Measurements from ENCODE around the gene LECT2.

Gene LECT2

DNA sequence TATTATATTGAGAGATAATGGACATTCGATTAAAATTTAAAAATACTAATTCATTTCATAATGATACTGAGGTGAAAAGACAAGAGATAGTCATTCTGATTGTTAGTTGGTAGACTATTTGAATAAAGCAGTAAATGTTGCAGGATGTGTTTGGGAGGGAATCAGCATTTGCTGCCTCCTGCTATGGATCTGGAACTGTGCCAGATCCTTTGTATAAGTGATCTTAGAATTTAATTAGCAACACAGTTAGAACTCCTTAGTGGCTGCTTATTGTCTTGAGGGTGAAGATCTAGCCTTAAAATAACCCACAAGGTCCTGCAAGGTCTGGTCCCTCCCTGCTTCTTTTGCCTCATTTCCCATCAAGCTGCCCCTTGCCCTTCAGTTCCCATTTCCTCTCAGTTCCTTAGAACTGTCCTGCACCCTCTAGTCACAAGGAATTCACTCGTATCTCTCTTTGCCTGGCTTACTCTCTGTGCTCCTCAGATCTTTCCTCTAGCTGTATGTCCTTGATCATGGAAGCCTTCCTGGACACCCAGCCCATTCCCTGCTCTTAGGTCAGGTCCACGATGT is 12.5 kb downstream of the LECT2 start:
- no peak for DNase-seq (ENCODE audit: low spot score)
- no peak overlapping the region for H3K4me3 Mint-ChIP-seq
- no peaks in the 10 kb centered on the region for H3K36me3 Mint-ChIP-seq (ENCODE audit: low read depth)
- H3K27ac Mint-ChIP-seq, result no peak overlapping the region
- no peaks in the 10 kb centered on the region for H3K9me3 Mint-ChIP-seq
- no peaks in the 10 kb centered on the region for H3K4me1 Mint-ChIP-seq (ENCODE audit: low read depth)
- H3K27me3 Mint-ChIP-seq (ENCODE audit: low read depth), result peaks cover 33% of the 10 kb centered on the region

DNA sequence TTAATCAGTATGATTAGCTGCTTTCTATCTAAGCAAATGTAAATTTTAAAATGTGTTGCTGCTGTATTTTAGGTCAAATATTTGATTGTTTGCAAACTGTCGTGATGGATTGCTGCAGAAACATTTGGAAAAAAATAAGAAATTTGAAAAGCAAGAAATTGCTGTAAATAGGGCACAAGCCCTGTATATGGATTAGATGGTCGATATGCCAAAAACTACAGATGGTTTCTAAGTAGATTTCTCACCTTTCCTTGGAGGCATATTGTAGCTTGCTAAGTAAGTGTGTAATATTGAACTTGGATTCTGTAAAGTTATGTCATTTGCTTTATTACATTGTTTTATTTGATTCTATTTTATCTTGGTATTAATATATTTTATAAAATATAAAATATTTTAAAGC is 13.1 kb downstream of the LECT2 start:
- H3K9me3 Mint-ChIP-seq, result no peaks in the 10 kb centered on the region
- DNase-seq (ENCODE audit: low spot score), result no peak
- no peak overlapping the region for H3K27ac Mint-ChIP-seq
- H3K36me3 Mint-ChIP-seq (ENCODE audit: low read depth), result no peaks in the 10 kb centered on the region
- peaks cover 33% of the 10 kb centered on the region for H3K27me3 Mint-ChIP-seq (ENCODE audit: low read depth)
- no peaks in the 10 kb centered on the region for H3K4me1 Mint-ChIP-seq (ENCODE audit: low read depth)
- no peak overlapping the region for H3K4me3 Mint-ChIP-seq

DNA sequence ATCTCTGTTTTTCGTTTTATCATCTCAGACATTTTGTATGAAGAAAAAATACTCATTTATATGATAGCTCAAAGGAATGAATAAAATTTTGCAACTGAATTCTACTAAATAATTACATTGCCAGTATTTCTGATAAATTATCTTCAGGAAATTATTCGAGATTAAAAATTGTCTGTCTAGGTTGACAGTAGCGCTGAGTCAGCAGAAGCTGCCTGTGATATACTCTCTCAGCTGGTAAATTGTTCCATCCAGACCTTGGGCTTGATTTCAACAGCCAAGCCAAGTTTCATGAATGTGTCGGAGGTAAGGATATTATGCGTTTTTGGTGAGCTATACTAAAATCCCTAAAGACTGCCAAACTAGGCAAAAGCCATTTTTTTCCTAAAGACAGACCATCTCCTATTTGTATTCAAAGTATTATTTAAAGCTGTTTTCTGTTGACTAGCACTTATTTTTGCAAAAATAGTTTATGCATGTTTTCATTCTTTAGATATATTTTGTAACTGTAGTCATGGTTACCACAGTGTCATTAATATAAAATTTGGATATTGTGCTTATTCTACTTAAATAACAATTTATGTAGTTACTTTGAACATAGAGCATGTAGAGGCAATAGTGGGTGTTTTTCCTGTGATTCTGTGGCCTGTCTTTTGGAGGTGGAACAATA is 17.4 kb downstream of the LECT2 start:
- Mint-ChIP-seq H3K4me3 (no peak overlapping the region), H3K27me3 (ENCODE audit: low read depth) (peaks cover 47% of the 10 kb centered on the region), H3K9me3 (no peaks in the 10 kb centered on the region), H3K27ac (no peak overlapping the region), H3K4me1 (ENCODE audit: low read depth) (no peaks in the 10 kb centered on the region), H3K36me3 (ENCODE audit: low read depth) (no peaks in the 10 kb centered on the region)
- DNase-seq (ENCODE audit: low spot score), result no peak

DNA sequence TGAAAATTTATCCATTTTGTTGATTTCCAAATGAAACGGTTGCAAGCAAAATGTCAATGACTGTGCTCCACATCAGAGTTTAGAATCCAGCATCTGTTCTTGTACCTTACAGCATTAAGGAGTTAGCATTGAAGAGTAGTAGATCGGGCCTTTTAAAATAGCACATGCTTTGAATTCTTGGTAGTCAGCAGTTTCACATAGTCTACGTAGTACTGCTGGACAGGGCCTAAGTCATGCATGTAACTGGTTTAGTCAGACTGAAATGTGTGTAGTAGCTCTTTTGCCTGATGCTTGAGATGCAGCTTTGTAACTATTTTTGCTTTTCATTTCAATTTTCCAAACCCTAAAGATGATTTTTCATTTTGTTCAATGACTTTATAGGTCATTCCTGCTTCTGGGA is 19.8 kb downstream of the LECT2 start:
- H3K36me3 Mint-ChIP-seq (ENCODE audit: low read depth), result no peaks in the 10 kb centered on the region
- no peak for DNase-seq (ENCODE audit: low spot score)

DNA sequence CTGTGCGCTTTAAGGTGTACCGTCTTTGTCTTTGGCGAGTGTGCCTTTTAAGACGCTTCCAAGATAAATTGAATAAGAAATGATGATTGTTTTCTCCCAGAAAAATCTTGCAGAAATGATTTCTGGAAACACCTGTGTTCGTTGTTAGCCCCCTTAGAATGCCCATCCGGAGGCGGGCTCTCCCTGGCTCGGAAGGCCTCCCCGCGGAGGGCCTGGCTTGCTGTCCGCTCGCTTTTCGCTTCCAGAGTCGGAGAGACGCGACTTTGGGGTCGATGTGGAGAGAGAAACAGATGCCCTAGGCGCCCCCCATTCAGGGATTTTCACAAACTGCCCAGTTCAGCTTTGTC is 23.9 kb downstream of the LECT2 start:
- H3K36me3 Mint-ChIP-seq (ENCODE audit: low read depth), result no peaks in the 10 kb centered on the region
- H3K27ac Mint-ChIP-seq, result no peak overlapping the region
- H3K9me3 Mint-ChIP-seq, result no peaks in the 10 kb centered on the region
- no peak overlapping the region for H3K4me3 Mint-ChIP-seq
- DNase-seq (ENCODE audit: low spot score), result no peak
- no peaks in the 10 kb centered on the region for H3K4me1 Mint-ChIP-seq (ENCODE audit: low read depth)
- H3K27me3 Mint-ChIP-seq (ENCODE audit: low read depth), result peaks cover 71% of the 10 kb centered on the region

More for the DNA sequence above, 19.8 kb downstream of the LECT2 start:
- no peaks in the 10 kb centered on the region for H3K9me3 Mint-ChIP-seq
- no peak overlapping the region for H3K4me3 Mint-ChIP-seq
- peaks cover 54% of the 10 kb centered on the region for H3K27me3 Mint-ChIP-seq (ENCODE audit: low read depth)
- H3K4me1 Mint-ChIP-seq (ENCODE audit: low read depth), result no peaks in the 10 kb centered on the region
- H3K27ac Mint-ChIP-seq, result no peak overlapping the region

DNA sequence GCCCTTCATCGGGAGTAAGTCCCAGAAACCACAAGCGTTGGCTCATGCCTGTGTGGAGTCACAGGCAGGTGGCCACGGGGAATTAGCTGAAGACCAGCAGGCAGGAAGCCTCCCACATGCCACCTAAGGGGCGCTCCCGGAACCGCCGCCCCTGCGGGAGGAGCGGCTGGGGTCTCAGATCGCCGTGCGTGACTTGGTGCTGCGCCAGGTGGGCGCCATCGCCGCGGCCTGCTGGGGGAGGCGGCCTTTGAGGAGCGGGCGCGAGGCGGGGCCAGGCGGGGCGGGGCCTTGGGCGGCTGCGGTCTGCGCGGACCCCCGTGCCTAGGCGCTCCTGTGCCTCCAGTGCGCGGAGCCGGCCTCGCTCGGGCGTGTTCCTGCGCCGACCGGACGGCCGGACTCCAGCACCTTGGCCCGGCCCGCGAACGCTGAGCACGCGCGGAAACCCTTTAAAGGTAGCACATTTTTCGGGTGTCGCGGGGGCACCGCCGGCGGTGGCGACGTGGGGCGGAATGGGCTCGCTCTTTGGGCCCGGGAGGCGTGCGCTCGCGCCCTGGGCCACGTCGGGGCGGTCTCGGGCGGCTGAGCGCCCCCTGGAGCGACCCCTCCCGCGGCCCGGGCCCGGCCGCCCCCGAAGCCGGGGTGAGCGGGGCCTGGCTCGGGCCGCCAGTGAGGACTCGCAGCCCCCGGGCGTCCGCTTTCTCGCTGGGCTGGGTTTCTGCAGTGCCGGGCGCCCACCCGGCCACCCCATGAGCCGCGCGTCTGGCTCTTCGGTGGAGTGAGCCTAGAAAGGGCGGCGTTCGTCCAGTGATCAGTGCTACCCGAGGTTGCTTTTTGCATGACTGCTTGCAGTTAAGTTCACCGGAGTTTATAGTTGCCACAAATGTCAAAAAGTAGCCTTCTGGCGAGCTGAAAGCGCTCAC is 24.5 kb downstream of the LECT2 start:
- no peaks in the 10 kb centered on the region for H3K9me3 Mint-ChIP-seq
- no peak overlapping the region for H3K27ac Mint-ChIP-seq
- no peaks in the 10 kb centered on the region for H3K36me3 Mint-ChIP-seq (ENCODE audit: low read depth)
- no peaks in the 10 kb centered on the region for H3K4me1 Mint-ChIP-seq (ENCODE audit: low read depth)
- H3K27me3 Mint-ChIP-seq (ENCODE audit: low read depth), result peaks cover 68% of the 10 kb centered on the region
- no peak overlapping the region for H3K4me3 Mint-ChIP-seq
- no peak for DNase-seq (ENCODE audit: low spot score)

DNA sequence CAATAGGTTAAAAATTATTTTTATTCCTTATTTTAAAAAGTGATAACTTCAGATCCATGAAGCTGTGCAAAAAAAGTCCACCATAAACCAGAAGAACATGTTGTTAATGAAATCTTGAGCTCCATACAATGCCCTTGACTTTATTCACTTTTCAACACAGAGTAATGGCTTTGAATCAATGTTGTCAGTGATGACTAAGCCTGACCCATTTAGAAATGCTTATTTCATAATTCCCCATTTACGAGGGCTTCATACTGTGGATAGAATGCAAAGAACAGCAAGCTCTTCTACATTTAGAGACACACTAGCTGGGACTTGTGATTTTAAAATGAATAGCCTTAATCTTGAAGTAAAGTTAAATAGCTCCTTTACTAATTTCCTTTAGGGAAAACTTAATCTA is 33.4 kb downstream of the LECT2 start:
- H3K4me3 Mint-ChIP-seq, result no peak overlapping the region
- H3K27ac Mint-ChIP-seq, result no peak overlapping the region
- H3K4me1 Mint-ChIP-seq (ENCODE audit: low read depth), result peaks cover 5% of the 10 kb centered on the region
- H3K27me3 Mint-ChIP-seq (ENCODE audit: low read depth), result peaks cover 62% of the 10 kb centered on the region
- H3K36me3 Mint-ChIP-seq (ENCODE audit: low read depth), result no peaks in the 10 kb centered on the region
- no peak for DNase-seq (ENCODE audit: low spot score)
- no peaks in the 10 kb centered on the region for H3K9me3 Mint-ChIP-seq

DNA sequence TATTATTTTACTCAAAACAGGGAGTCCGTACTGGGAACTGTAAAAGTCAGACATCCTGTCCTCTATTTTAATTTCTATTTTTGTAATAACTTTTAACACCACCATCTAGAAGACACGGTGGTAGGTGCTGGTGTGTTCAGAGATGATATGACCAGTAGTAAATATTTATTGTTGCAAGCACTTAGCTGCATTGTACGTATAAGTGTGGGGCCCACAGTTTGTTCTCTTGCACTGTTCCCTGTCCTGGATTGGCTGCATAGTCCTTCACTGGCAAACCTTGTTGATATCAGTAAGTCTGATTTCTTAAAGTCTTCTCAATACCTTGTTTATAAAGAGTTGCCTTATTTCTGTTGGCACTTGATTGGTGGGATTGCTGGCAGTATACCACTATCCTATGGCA is 34.6 kb downstream of the LECT2 start:
- H3K4me3 Mint-ChIP-seq, result no peak overlapping the region
- no peak overlapping the region for H3K27ac Mint-ChIP-seq
- H3K27me3 Mint-ChIP-seq (ENCODE audit: low read depth), result peaks cover 64% of the 10 kb centered on the region
- H3K36me3 Mint-ChIP-seq (ENCODE audit: low read depth), result no peaks in the 10 kb centered on the region
- DNase-seq (ENCODE audit: low spot score), result no peak
- no peaks in the 10 kb centered on the region for H3K9me3 Mint-ChIP-seq
- H3K4me1 Mint-ChIP-seq (ENCODE audit: low read depth), result peaks cover 9% of the 10 kb centered on the region

DNA sequence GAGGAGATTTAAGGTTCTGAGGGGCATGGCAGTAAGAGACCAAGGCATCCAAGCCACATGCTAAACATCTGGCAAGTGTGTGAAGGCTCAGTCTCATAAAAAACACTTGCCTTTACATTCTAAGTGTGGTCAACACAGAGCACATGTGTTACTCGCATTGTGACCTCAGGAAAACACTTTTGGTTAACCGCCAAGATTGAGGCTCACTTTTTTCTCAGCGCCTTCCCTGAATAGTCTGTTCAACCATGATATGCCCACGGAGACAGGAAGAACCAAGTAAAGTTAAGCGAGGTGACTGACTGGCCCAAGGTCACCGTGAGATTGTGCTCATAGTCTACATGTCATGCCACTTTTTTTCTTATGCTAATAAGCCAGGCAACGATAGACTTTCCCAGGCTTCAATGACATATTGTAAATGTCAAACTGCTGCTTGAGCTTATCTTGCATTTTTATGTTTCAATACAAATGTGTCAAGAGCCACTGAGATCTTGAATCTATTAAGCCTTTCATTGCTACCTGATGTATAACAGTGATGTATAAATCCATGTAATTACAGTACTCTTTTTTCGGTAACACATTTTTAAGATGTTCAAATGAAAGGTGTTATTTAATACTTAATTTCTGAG is 38.0 kb downstream of the LECT2 start:
- Mint-ChIP-seq H3K4me3 (no peak overlapping the region), H3K27me3 (ENCODE audit: low read depth) (peaks cover 61% of the 10 kb centered on the region), H3K36me3 (ENCODE audit: low read depth) (peaks cover 2% of the 10 kb centered on the region), H3K4me1 (ENCODE audit: low read depth) (peaks cover 31% of the 10 kb centered on the region), H3K27ac (no peak overlapping the region), H3K9me3 (peaks cover 5% of the 10 kb centered on the region)
- no peak for DNase-seq (ENCODE audit: low spot score)

DNA sequence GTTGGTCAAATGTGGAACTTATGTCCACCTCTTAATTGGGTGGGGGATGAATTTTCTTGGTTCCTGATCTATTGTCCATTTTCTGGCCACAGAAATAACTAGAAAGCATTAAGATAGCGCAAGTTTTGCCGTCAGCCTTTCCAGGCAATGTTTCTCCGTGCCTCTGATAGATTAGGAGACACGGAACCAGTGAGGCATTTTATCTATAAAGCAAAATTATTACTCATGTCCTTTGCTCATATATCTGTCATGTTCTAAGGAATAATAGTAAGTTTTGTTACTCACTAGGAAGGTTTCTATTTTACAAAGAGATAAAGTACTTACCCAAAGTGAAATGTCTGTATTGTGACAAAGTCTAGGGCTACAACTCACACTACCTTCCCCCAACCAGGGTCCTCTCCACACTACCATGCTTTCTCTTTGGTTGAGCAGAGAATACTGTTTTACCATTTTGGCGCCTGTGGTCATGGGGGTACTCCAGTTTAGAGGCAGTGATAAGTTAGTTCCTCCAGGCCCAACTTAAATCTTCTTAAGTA is 39.2 kb downstream of the LECT2 start:
- Mint-ChIP-seq H3K4me1 (ENCODE audit: low read depth) (peaks cover 31% of the 10 kb centered on the region), H3K36me3 (ENCODE audit: low read depth) (peaks cover 2% of the 10 kb centered on the region), H3K4me3 (no peak overlapping the region), H3K9me3 (peaks cover 5% of the 10 kb centered on the region), H3K27ac (no peak overlapping the region), H3K27me3 (ENCODE audit: low read depth) (peaks cover 69% of the 10 kb centered on the region)
- DNase-seq (ENCODE audit: low spot score), result no peak

DNA sequence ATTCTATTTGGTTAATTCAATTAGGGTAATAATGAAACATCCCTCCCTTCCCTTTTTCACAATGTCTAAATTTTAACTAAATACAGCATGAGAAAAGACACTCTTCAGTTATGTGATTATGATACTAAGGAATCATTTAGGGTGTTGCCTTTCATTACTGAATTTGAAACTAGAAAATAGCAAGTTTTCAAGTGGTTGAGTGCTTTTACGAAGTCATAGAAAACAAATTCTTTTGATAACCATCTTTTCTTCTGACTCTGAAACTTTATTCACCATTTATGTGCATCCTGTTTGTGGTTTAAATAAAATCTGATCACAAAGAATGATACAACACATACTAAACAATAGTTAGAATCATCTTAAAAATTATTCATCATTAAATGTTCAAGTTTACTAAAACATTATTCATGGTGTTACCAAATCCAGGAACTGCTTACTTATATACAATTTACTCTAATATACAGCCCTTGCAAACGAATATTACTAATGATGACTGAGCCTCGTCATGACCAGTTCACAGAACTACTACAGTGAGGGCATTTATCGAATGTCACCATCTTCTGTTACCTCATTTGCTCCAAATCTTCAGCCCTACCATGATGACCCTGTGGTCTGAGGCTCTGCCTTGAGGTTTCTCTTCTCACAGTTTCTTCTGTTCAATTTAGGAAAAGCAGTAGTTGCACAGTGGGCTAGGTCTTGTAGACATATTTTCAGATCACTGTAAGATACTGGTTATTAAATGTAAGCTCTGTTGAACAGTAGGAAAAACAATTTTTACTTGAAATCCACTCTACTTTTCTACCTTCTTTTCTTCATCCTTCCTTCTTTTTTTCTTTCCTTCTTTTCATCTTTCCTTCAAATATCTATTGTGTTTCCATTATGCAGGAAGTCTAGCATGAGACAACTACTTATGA is 40.8 kb downstream of the LECT2 start:
- peaks cover 5% of the 10 kb centered on the region for H3K9me3 Mint-ChIP-seq
- peaks cover 74% of the 10 kb centered on the region for H3K27me3 Mint-ChIP-seq (ENCODE audit: low read depth)
- H3K27ac Mint-ChIP-seq, result peak overlapping the region; percentile 90
- peaks cover 33% of the 10 kb centered on the region for H3K4me1 Mint-ChIP-seq (ENCODE audit: low read depth)
- DNase-seq (ENCODE audit: low spot score), result peak; percentile 51
- H3K4me3 Mint-ChIP-seq, result peak overlapping the region; percentile 63
- H3K36me3 Mint-ChIP-seq (ENCODE audit: low read depth), result peaks cover 2% of the 10 kb centered on the region

DNA sequence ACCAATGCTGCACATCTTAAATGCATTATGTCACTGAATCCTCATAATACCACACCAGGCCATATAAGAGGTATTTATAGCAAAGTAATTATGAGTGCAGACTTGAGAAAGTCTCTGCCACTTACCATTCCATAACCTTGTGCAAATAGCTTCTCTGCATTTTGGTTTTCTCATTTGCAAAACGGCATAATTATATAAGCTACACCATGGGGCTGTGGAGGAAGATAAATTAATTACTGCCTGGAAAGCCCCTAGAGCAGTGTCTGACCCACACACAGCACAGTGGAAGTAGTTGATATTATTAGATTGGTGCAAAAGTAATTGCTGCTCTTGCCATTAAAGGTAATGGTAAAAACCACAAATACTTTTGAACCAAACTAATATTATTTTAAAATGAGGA is 49.6 kb downstream of the LECT2 start:
- no peak for DNase-seq (ENCODE audit: low spot score)
- H3K4me1 Mint-ChIP-seq (ENCODE audit: low read depth), result no peaks in the 10 kb centered on the region
- H3K4me3 Mint-ChIP-seq, result no peak overlapping the region
- peaks cover 65% of the 10 kb centered on the region for H3K27me3 Mint-ChIP-seq (ENCODE audit: low read depth)
- H3K36me3 Mint-ChIP-seq (ENCODE audit: low read depth), result no peaks in the 10 kb centered on the region
- no peak overlapping the region for H3K27ac Mint-ChIP-seq
- no peaks in the 10 kb centered on the region for H3K9me3 Mint-ChIP-seq

DNA sequence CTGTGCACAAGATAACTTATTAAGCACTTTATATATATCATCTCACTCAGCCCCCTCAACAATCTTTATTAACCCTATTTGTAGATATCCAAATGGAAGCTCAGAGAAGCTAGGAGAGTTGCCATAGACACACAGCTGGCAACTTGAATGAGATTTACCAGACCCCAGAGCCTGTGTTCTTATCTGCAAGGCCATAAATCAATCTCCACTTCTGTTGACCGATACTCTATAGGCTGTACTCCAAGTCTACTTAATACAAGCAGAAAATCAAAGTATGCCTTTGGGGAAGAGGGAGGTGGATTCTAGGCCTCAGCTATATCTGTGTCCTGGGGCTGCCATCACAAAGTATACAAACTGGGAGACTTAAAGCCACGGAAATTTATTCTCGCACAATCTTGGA is 53.1 kb downstream of the LECT2 start:
- Mint-ChIP-seq H3K9me3 (no peaks in the 10 kb centered on the region), H3K4me1 (ENCODE audit: low read depth) (no peaks in the 10 kb centered on the region), H3K27me3 (ENCODE audit: low read depth) (peaks cover 60% of the 10 kb centered on the region), H3K4me3 (no peak overlapping the region), H3K27ac (no peak overlapping the region), H3K36me3 (ENCODE audit: low read depth) (no peaks in the 10 kb centered on the region)
- no peak for DNase-seq (ENCODE audit: low spot score)
